B cell (primary cell): ENCODE data around the gene MTF1. TPM values are rescaled to one million over a fixed set of nuclear protein-coding genes. Genes with fewer than 3 reads are reported as not detected.

ENCODE experiments used
- ATAC-seq: fragments of 200-7000 bp; cut with Tn5 transposase; one replicate; pipeline ENCODE4 v1.10.0; 2021; ENCODE audit warnings: low read depth, mild to moderate bottlenecking, moderate number of reproducible peaks, moderate library complexity
- CTCF ChIA-PET: fragments of 350-600 bp; sonication (Branson Sonifier 250); formaldehyde crosslinking; loops from one replicate; lab custom pipeline; 2021; ENCODE audit warnings: antibody characterized with exemption, inconsistent platforms; lab: Charles Lee
- POLR2A ChIA-PET: fragments of 350-600 bp; sonication (Branson Sonifier 250); formaldehyde crosslinking; loops from one replicate; lab custom pipeline; 2021; ENCODE audit warnings: antibody characterized with exemption; lab: Charles Lee
- DNase-seq: peaks from one replicate; pipeline ENCODE4 v3.0.0; 2013
- H2AFZ ChIP-seq: 2 replicates; pipeline ENCODE4 v1.6.1; 2012; ENCODE audit warnings: mild to moderate bottlenecking, low read depth, low read length; ENCODE audit not compliant: insufficient read depth, poor library complexity, severe bottlenecking
- H3K27ac ChIP-seq, 2 donors: 1 replicate in 1 of 2; 2 replicates in 1 of 2; pipeline ENCODE4 v1.5.1; 2012 to 2013; ENCODE audit warnings: low read length in 2 of 2, mild to moderate bottlenecking in 2 of 2, moderate library complexity in 1 of 2
- H3K27me3 ChIP-seq, 4 experiments: fragments of 200-600 bp in 1 of 4; sonication (generic) in 1 of 4; replicated peaks in 1 of 4; 1 replicate in 2 of 4; 2 replicates in 2 of 4; pipeline versions ENCODE4 v1.6.1 to v1.7.0; 2013 to 2016; ENCODE audit warnings: low read length in 3 of 4, mild to moderate bottlenecking in 2 of 4, mixed read lengths in 1 of 4, moderate library complexity in 1 of 4; ENCODE audit not compliant: insufficient read depth in 4 of 4, control insufficient read depth in 3 of 4; ENCODE audit errors: control extremely low read depth in 1 of 4
- H3K36me3 ChIP-seq, 2 experiments: replicated peaks in 1 of 2; 1 replicate in 1 of 2; 2 replicates in 1 of 2; pipeline versions ENCODE4 v1.6.1 to v1.7.1; 2013; ENCODE audit warnings: low read length in 1 of 2; ENCODE audit not compliant: insufficient read depth in 2 of 2, control insufficient read depth in 1 of 2; ENCODE audit errors: control extremely low read depth in 1 of 2, extremely low read depth in 1 of 2
- H3K4me1 ChIP-seq, 2 donors: fragments of 200-600 bp in 1 of 2; sonication (generic) in 1 of 2; 1 replicate in 1 of 2; 2 replicates in 1 of 2; pipeline versions ENCODE4 v1.5.1 to v1.6.1; 2013 to 2017; ENCODE audit warnings: low read length in 2 of 2; ENCODE audit not compliant: control insufficient read depth in 2 of 2, insufficient read depth in 2 of 2
- H3K4me2 ChIP-seq: replicated peaks from 2 replicates; pipeline ENCODE3; 2012; ENCODE audit warnings: mild to moderate bottlenecking, low read depth, low read length; ENCODE audit not compliant: poor library complexity, severe bottlenecking
- H3K4me3 ChIP-seq, 5 experiments: fragments of 200-600 bp in 1 of 5; sonication (generic) in 1 of 5; 1 replicate in 3 of 5; 2 replicates in 2 of 5; pipeline versions ENCODE4 v1.5.1 to v1.7.0; 2011 to 2016; ENCODE audit warnings: low read length in 4 of 5, mild to moderate bottlenecking in 4 of 5, low read depth in 2 of 5, control low read depth in 1 of 5, moderate library complexity in 1 of 5; ENCODE audit not compliant: insufficient read depth in 1 of 5; ENCODE audit errors: control extremely low read depth in 1 of 5, extremely low read depth in 1 of 5
- H3K79me2 ChIP-seq: fragments of 200-600 bp; sonication (generic); one replicate; pipeline ENCODE4 v1.6.0; 2016; ENCODE audit warnings: low read length; ENCODE audit not compliant: control insufficient read depth, insufficient read depth
- H3K9ac ChIP-seq: fragments of 200-600 bp; sonication (generic); 2 replicates; pipeline ENCODE4 v1.6.1; 2017; ENCODE audit warnings: mild to moderate bottlenecking, low read length, moderate library complexity
- H3K9me3 ChIP-seq, 3 donors: one replicate each; pipeline versions ENCODE4 v1.6.1 to v1.7.1; 2013; ENCODE audit warnings: low read length in 2 of 3; ENCODE audit not compliant: control insufficient read depth in 2 of 3, insufficient read depth in 1 of 3; ENCODE audit errors: control extremely low read depth in 1 of 3
- H4K20me1 ChIP-seq: 2 replicates; pipeline ENCODE4 v1.6.0; 2012; ENCODE audit warnings: mild to moderate bottlenecking, low read length; ENCODE audit not compliant: insufficient read depth, control insufficient read depth, poor library complexity, severe bottlenecking
- H3K27ac Mint-ChIP-seq: one replicate; pipeline ENCODE4 v1.8.0; 2021; ENCODE audit warnings: mixed read lengths
- H3K27me3 Mint-ChIP-seq: one replicate; pipeline ENCODE4 v1.8.0; 2021; ENCODE audit warnings: mixed read lengths
- H3K4me1 Mint-ChIP-seq: one replicate; pipeline ENCODE4 v1.8.0; 2021; ENCODE audit warnings: mixed read lengths
- H3K4me3 Mint-ChIP-seq: one replicate; pipeline ENCODE4 v1.8.0; 2021; ENCODE audit warnings: mixed read lengths
- H3K9me3 Mint-ChIP-seq: one replicate; pipeline ENCODE4 v1.8.0; 2022; ENCODE audit warnings: mixed read lengths; ENCODE audit not compliant: insufficient read depth
- EZH2 ChIP-seq: IDR thresholded peaks from 2 replicates; pipeline ENCODE4 v1.6.1; 2012; ENCODE audit warnings: borderline replicate concordance, low read depth, mild to moderate bottlenecking, moderate library complexity, low read length; ENCODE audit not compliant: insufficient read depth, poor library complexity, severe bottlenecking
- WGBS: methylation state at CpG from one replicate; pipeline ENCODE4 v1.1.5; 2013; ENCODE audit warnings: missing lambda C conversion rate; ENCODE audit not compliant: insufficient coverage; 5-methylcytosine and 5-hydroxymethylcytosine counted together
- intact Hi-C: fragments of 100-400 bp; cut with micrococcal nuclease; formaldehyde crosslinking; loops from one replicate; pipeline ENCODE4 v1.10.0; 2022
- polyA plus RNA-seq: library from polyadenylated mRNA; depleted of rRNA; stranded (reverse); fragments of >200 nt; gene quantifications from 2 replicates; pipeline ENCODE4 v1.2.3, GENCODE V29; 2012
- total RNA-seq, 2 donors: library from RNA; stranded (reverse); fragments of 120-200 nt in 1 of 2; gene quantifications; 1 replicate in 1 of 2; 2 replicates in 1 of 2; pipeline versions ENCODE4 v1.2.3 to v1.2.4, GENCODE V29; 2013 to 2022
- TF ChIP-seq, protein P1 (sequence below): fragments of 200-600 bp; IDR thresholded peaks from one replicate; pipeline ENCODE4 v1.8.0; 2022; ENCODE audit warnings: antibody characterized with exemption, mild to moderate bottlenecking

The MTF1 gene
- total and polyA plus RNA-seq, 2 donors (not counting 1 experiment from before 2014, with no cell fraction given) = 6.2 to 36.7 TPM

DNA sequence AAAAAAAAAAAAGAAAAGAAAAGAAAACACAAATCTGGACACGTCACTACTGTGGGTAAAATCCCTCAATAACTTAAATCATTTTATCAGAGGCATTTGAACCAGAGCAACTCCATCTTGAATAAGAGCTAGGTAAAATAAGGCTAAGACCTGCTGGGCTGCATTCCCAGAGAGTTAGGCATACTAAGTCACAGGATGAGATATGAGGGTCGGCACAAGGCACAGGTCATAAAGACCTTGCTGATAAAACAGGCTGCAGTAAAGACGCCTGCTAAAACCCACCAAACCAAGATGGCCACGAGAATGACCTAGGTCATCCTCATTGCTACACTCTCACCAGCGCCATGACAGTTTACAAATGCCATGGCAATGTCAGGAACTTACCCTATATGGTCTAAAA is 43.6 kb upstream of the MTF1 start:
- H3K4me3 Mint-ChIP-seq = no peak overlapping the region
- ChIA-PET POLR2A (no interaction called here), CTCF (interaction anchor here (0.8 to 2.6 kb wide), 2 partner anchors 11 to 19 kb away, joined by 4 to 5 read pairs; no protein-coding TSS in a partner anchor)
- DNase-seq (no peak), ATAC-seq (no peak)
- Histone ChIP-seq H3K36me3 (no peaks in the 10 kb centered on the region), H2AFZ (no peak overlapping the region), H3K79me2 (peaks cover 33% of the 10 kb centered on the region), H3K9ac (no peak overlapping the region), H3K27ac (peak overlapping the region in 1 of 2 donors; percentile 90), H4K20me1 (peaks cover 9% of the 10 kb centered on the region), H3K27me3 (no peaks in the 10 kb centered on the region), H3K4me3 (no peak overlapping the region), H3K4me1 (peaks cover 18 to 23% of the 10 kb centered on the region in 2 donors), H3K9me3 (peaks cover 1 to 10% (median 9%) of the 10 kb centered on the region in 3 donors), H3K4me2 (no peak overlapping the region)
- no peaks in the 10 kb centered on the region for H3K9me3 Mint-ChIP-seq
- no peaks in the 10 kb centered on the region for H3K27me3 Mint-ChIP-seq
- peaks cover 17% of the 10 kb centered on the region for H3K4me1 Mint-ChIP-seq
- no peak overlapping the region for H3K27ac Mint-ChIP-seq
- intact Hi-C loops = no loop called here
- WGBS = 100% methylated on average over 3 of the region's 5 CpGs
- no peak for TF ChIP-seq EZH2
- TF ChIP-seq, protein P1, sequence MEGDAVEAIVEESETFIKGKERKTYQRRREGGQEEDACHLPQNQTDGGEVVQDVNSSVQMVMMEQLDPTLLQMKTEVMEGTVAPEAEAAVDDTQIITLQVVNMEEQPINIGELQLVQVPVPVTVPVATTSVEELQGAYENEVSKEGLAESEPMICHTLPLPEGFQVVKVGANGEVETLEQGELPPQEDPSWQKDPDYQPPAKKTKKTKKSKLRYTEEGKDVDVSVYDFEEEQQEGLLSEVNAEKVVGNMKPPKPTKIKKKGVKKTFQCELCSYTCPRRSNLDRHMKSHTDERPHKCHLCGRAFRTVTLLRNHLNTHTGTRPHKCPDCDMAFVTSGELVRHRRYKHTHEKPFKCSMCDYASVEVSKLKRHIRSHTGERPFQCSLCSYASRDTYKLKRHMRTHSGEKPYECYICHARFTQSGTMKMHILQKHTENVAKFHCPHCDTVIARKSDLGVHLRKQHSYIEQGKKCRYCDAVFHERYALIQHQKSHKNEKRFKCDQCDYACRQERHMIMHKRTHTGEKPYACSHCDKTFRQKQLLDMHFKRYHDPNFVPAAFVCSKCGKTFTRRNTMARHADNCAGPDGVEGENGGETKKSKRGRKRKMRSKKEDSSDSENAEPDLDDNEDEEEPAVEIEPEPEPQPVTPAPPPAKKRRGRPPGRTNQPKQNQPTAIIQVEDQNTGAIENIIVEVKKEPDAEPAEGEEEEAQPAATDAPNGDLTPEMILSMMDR = no peak

- Mint-ChIP-seq H3K4me1 (peaks cover 17% of the 10 kb centered on the region), H3K4me3 (peak overlapping the region; percentile 69), H3K27ac (peak overlapping the region; percentile 89), H3K27me3 (no peaks in the 10 kb centered on the region), H3K9me3 (no peaks in the 10 kb centered on the region)
- no peak overlapping the region for H3K4me3 ChIP-seq
- ChIA-PET CTCF (interaction anchor here (0.6 to 2.6 kb wide), 3 partner anchors 10 to 221 kb away, joined by 3 to 5 read pairs (median 3); no protein-coding TSS in a partner anchor), POLR2A (interaction anchor here (0.9 kb wide), 1 partner anchor 24 kb away, joined by 3 read pairs; no protein-coding TSS in a partner anchor)
- peaks cover under 1 to 10% (median 9%) of the 10 kb centered on the region in 3 donors for H3K9me3 ChIP-seq
- H3K79me2 ChIP-seq = peaks cover 33% of the 10 kb centered on the region
- no peak for ATAC-seq
- peaks cover 18 to 23% of the 10 kb centered on the region in 2 donors for H3K4me1 ChIP-seq
- intact Hi-C loops = no loop called here
- H3K9ac ChIP-seq = peak overlapping the region; percentile 14
- H3K36me3 ChIP-seq = no peaks in the 10 kb centered on the region
- H3K27ac ChIP-seq = peak overlapping the region; percentile 53 to 90
- peak overlapping the region; percentile 39 for H3K4me2 ChIP-seq
- no peaks in the 10 kb centered on the region for H3K27me3 ChIP-seq
- no peak overlapping the region for H2AFZ ChIP-seq
- TF ChIP-seq, protein P1 = no peak
- peaks cover 11% of the 10 kb centered on the region for H4K20me1 ChIP-seq
- 100% methylated on average over 1 of the region's 6 CpGs for WGBS
- no peak for DNase-seq
Measured at GRCh38 chr1:37901893-37902225, 42.5 kb upstream of the MTF1 start.
